Neural cell (in vitro differentiated cells): ENCODE measurements around the gene MRPS10. TPM values are rescaled to one million over a fixed set of nuclear protein-coding genes. Genes with fewer than 3 reads are reported as not detected.

ENCODE experiments used
- H2AFZ ChIP-seq: fragments of 200-600, 300-800 bp; sonication (generic), shearing (Covaris generic); 2 replicates; pipeline ENCODE4 v1.6.0; 2014; ENCODE audit warnings: low read depth, mild to moderate bottlenecking, antibody characterized with exemption, low read length, moderate library complexity
- H3F3A ChIP-seq: fragments of 200-600 bp; shearing (Covaris generic); 2 replicates; pipeline ENCODE4 v1.6.1; 2016; ENCODE audit warnings: mild to moderate bottlenecking, moderate library complexity, mixed read lengths, antibody characterized with exemption, low read length; ENCODE audit not compliant: insufficient read depth, poor library complexity, severe bottlenecking
- H3K27ac ChIP-seq: fragments of 200-600, 300-800 bp; sonication (generic), shearing (Covaris generic); 2 replicates; pipeline ENCODE4 v1.5.1; 2014; ENCODE audit warnings: mild to moderate bottlenecking, low read length, moderate library complexity
- H3K27me3 ChIP-seq: fragments of 300-800, 200-600 bp; sonication (generic), shearing (Covaris generic); 2 replicates; pipeline ENCODE4 v1.6.0; 2014; ENCODE audit warnings: mild to moderate bottlenecking, low read depth, low read length, moderate library complexity; ENCODE audit not compliant: insufficient read depth
- H3K36me3 ChIP-seq: fragments of 300-800, 200-600 bp; sonication (generic), shearing (Covaris generic); 2 replicates; pipeline ENCODE4 v1.5.1; 2014; ENCODE audit warnings: mild to moderate bottlenecking, antibody characterized with exemption, low read length, moderate library complexity; ENCODE audit not compliant: insufficient read depth
- H3K4me2 ChIP-seq: fragments of 300-800, 200-600 bp; sonication (generic), shearing (Covaris generic); 2 replicates; pipeline ENCODE4 v1.6.0; 2014; ENCODE audit warnings: mild to moderate bottlenecking, low read length
- H3K4me3 ChIP-seq: fragments of 300-800, 200-600 bp; sonication (generic), shearing (Covaris generic); 2 replicates; pipeline ENCODE4 v1.5.1; 2014; ENCODE audit warnings: mild to moderate bottlenecking, low read length, moderate library complexity
- H3K79me2 ChIP-seq: fragments of 200-600 bp; shearing (Covaris generic); replicated peaks from 2 replicates; pipeline ENCODE4 v1.6.0; 2014; ENCODE audit warnings: mild to moderate bottlenecking, low read length, moderate library complexity; ENCODE audit not compliant: insufficient read depth
- H3K9ac ChIP-seq: fragments of 300-800, 200-600 bp; sonication (generic), shearing (Covaris generic); 2 replicates; pipeline ENCODE4 v1.6.1; 2016; ENCODE audit warnings: mild to moderate bottlenecking, low read length, mixed read lengths
- H3K9me2 ChIP-seq: fragments of 200-600 bp; shearing (Covaris generic); 2 replicates; pipeline ENCODE4 v1.6.1; 2016; ENCODE audit warnings: mild to moderate bottlenecking, low read length, mixed read lengths; ENCODE audit not compliant: insufficient read depth
- H3K9me3 ChIP-seq: fragments of 200-600, 300-800 bp; sonication (generic), shearing (Covaris generic); 2 replicates; pipeline ENCODE4 v1.6.1; 2016; ENCODE audit warnings: mild to moderate bottlenecking, mixed run types, low read length, moderate library complexity, mixed read lengths
- H4K20me1 ChIP-seq: fragments of 200-600 bp; shearing (Covaris generic); 2 replicates; pipeline ENCODE4 v1.6.1; 2016; ENCODE audit warnings: mild to moderate bottlenecking, mixed run types; ENCODE audit not compliant: insufficient read depth
- EP300 ChIP-seq: fragments of 450-650 bp; conservative IDR thresholded peaks from 2 replicates; pipeline ENCODE4 v1.6.1; 2014; ENCODE audit warnings: antibody characterized with exemption, mild to moderate bottlenecking, moderate library complexity; ENCODE audit not compliant: poor library complexity, severe bottlenecking
- EZH2 ChIP-seq: fragments of 200-600, 300-800 bp; shearing (Covaris generic), sonication (generic); IDR thresholded peaks from 2 replicates; pipeline ENCODE4 v1.6.1; 2014; ENCODE audit warnings: antibody characterized with exemption, low read length, borderline replicate concordance, mild to moderate bottlenecking; ENCODE audit not compliant: insufficient read depth, poor library complexity, severe bottlenecking
- MXI1 ChIP-seq: fragments of 450-650 bp; conservative IDR thresholded peaks from 2 replicates; pipeline ENCODE4 v1.6.1; 2014; ENCODE audit warnings: antibody characterized with exemption, mild to moderate bottlenecking; ENCODE audit not compliant: poor library complexity, severe bottlenecking
- POLR2AphosphoS5 ChIP-seq: IDR thresholded peaks from 2 replicates; pipeline ENCODE4 v1.6.1; 2012
- RAD21 ChIP-seq: fragments of 450-650 bp; conservative IDR thresholded peaks from 2 replicates; pipeline ENCODE4 v1.6.1; 2014; ENCODE audit warnings: antibody characterized with exemption, mild to moderate bottlenecking, moderate library complexity
- SMC3 ChIP-seq: fragments of 450-650 bp; conservative IDR thresholded peaks from 2 replicates; pipeline ENCODE4 v1.6.1; 2014; ENCODE audit warnings: antibody characterized with exemption, mild to moderate bottlenecking, moderate library complexity; ENCODE audit not compliant: poor library complexity
- TAF1 ChIP-seq: IDR thresholded peaks from 2 replicates; pipeline ENCODE4 v1.6.1; 2012; ENCODE audit warnings: low read depth
- polyA plus RNA-seq: library from polyadenylated mRNA; depleted of rRNA; stranded (reverse); fragments of >200 nt; gene quantifications from 2 replicates; pipeline ENCODE4 v1.2.3, GENCODE V29; 2014
- TF ChIP-seq, protein P1 (sequence below): fragments of 450-650 bp; IDR thresholded peaks from 2 replicates; pipeline ENCODE4 v1.5.1; 2014; ENCODE audit warnings: antibody characterized with exemption, mild to moderate bottlenecking, moderate library complexity; ENCODE audit not compliant: poor library complexity, severe bottlenecking
- TF ChIP-seq, protein P2 (sequence below): IDR thresholded peaks from 2 replicates; pipeline ENCODE4 v1.6.1; 2012; ENCODE audit warnings: borderline replicate concordance

Gene MRPS10
- polyA plus RNA-seq, 1 donor from 2014 or later = 37.4 TPM

DNA sequence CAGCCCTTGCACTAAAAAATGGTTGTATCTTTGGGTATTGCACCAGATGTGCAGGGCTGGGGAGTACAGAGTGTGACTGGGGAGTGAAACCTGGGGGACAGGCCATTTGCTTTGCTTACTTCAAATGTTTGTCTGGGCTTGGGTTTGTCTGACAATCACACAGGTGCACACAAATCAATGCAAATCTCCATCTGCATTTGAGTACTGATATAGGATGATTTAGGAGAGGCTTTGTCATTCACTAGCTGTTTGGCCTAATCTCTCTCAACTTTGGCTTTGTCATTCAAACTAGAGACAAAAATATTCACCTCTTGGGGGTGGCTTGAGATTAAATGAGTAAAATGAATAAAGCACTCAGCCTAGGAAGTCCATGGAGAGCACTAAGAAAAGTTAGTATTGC, 40.7 kb downstream of the MRPS10 start:
- Histone ChIP-seq H3F3A (no peaks in the 10 kb centered on the region), H3K4me2 (no peak overlapping the region), H2AFZ (no peak overlapping the region), H3K36me3 (no peaks in the 10 kb centered on the region), H3K4me3 (no peak overlapping the region), H4K20me1 (no peaks in the 10 kb centered on the region), H3K27me3 (no peaks in the 10 kb centered on the region), H3K9ac (no peak overlapping the region), H3K9me3 (no peaks in the 10 kb centered on the region), H3K27ac (no peak overlapping the region), H3K79me2 (no peaks in the 10 kb centered on the region), H3K9me2 (no peaks in the 10 kb centered on the region)
- TF ChIP-seq EP300 (no peak), SMC3 (no peak), EZH2 (no peak), POLR2AphosphoS5 (no peak), RAD21 (no peak), MXI1 (no peak), TAF1 (no peak)
- TF ChIP-seq, protein P1, sequence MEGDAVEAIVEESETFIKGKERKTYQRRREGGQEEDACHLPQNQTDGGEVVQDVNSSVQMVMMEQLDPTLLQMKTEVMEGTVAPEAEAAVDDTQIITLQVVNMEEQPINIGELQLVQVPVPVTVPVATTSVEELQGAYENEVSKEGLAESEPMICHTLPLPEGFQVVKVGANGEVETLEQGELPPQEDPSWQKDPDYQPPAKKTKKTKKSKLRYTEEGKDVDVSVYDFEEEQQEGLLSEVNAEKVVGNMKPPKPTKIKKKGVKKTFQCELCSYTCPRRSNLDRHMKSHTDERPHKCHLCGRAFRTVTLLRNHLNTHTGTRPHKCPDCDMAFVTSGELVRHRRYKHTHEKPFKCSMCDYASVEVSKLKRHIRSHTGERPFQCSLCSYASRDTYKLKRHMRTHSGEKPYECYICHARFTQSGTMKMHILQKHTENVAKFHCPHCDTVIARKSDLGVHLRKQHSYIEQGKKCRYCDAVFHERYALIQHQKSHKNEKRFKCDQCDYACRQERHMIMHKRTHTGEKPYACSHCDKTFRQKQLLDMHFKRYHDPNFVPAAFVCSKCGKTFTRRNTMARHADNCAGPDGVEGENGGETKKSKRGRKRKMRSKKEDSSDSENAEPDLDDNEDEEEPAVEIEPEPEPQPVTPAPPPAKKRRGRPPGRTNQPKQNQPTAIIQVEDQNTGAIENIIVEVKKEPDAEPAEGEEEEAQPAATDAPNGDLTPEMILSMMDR = no peak
- TF ChIP-seq, protein P2, sequence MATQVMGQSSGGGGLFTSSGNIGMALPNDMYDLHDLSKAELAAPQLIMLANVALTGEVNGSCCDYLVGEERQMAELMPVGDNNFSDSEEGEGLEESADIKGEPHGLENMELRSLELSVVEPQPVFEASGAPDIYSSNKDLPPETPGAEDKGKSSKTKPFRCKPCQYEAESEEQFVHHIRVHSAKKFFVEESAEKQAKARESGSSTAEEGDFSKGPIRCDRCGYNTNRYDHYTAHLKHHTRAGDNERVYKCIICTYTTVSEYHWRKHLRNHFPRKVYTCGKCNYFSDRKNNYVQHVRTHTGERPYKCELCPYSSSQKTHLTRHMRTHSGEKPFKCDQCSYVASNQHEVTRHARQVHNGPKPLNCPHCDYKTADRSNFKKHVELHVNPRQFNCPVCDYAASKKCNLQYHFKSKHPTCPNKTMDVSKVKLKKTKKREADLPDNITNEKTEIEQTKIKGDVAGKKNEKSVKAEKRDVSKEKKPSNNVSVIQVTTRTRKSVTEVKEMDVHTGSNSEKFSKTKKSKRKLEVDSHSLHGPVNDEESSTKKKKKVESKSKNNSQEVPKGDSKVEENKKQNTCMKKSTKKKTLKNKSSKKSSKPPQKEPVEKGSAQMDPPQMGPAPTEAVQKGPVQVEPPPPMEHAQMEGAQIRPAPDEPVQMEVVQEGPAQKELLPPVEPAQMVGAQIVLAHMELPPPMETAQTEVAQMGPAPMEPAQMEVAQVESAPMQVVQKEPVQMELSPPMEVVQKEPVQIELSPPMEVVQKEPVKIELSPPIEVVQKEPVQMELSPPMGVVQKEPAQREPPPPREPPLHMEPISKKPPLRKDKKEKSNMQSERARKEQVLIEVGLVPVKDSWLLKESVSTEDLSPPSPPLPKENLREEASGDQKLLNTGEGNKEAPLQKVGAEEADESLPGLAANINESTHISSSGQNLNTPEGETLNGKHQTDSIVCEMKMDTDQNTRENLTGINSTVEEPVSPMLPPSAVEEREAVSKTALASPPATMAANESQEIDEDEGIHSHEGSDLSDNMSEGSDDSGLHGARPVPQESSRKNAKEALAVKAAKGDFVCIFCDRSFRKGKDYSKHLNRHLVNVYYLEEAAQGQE = no peak

DNA sequence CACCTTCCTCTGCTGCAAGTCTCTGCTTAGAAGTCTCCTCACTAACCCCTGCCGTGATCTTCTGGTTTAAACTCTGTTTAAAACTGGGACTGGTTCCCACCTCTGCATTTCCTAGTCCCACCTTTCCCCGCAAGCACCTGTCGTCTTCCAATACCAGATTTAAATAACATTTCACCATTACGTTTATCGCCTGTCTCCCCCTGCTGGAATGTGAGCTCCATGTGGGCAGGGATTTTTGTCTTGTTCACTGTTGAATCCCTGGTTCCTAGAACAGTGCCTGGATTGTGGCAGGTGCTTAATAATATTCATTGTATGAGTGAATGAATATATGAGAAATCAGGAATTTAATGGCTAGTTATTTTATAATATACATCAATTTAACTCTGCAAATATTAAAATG, 41.8 kb downstream of the MRPS10 start:
- Histone ChIP-seq H4K20me1 (no peaks in the 10 kb centered on the region), H3K27me3 (no peaks in the 10 kb centered on the region), H3K9me2 (no peaks in the 10 kb centered on the region), H3K9me3 (no peaks in the 10 kb centered on the region), H3K27ac (no peak overlapping the region), H3K4me3 (no peak overlapping the region), H3K9ac (no peak overlapping the region), H2AFZ (no peak overlapping the region), H3K79me2 (no peaks in the 10 kb centered on the region), H3K4me2 (no peak overlapping the region), H3K36me3 (no peaks in the 10 kb centered on the region), H3F3A (no peaks in the 10 kb centered on the region)
- TF ChIP-seq, protein P2 = no peak
- TF ChIP-seq RAD21 = no peak
- TF ChIP-seq, protein P1 = no peak
